ENCODE data around the gene ZNF614. TPM values are rescaled to one million over a fixed set of nuclear protein-coding genes. Genes with fewer than 3 reads are reported as not detected.

ZNF614 gene
- total RNA-seq, 1 experiment from 2014 or later: 3.6 TPM

GRCh38 chr19:52010674-52011073, 17.5 kb downstream of the ZNF614 start:
- DNase-seq (ENCODE audit: low read depth, low spot score) (no peak), ATAC-seq (no peak)
- CTCF ChIA-PET: no interaction called here
- no TSS peak for BruUV-seq (replicated peaks)
- no peak overlapping the region for H3K4me2 ChIP-seq (ENCODE audit: low read length)
- H3K4me3 ChIP-seq (replicated peaks in 1 of 2; ENCODE audit: low read depth in 1 of 2, low read length in 2 of 2): no peak overlapping the region
- no peaks in the 10 kb centered on the region for H4K20me1 ChIP-seq (ENCODE audit: insufficient read depth)
- no peak overlapping the region for H3K27ac ChIP-seq (ENCODE audit: low read depth, low read length)
- no peak overlapping the region for H2AFZ ChIP-seq (ENCODE audit: low read depth, low read length, poor library complexity, severe bottlenecking)
- POLR2A ChIA-PET: no interaction called here
- H3K4me1 ChIP-seq (ENCODE audit: control insufficient read depth in 1 of 2, insufficient read depth in 2 of 2, low read length in 2 of 2): no peaks in the 10 kb centered on the region
- H3K9me3 ChIP-seq (ENCODE audit: control insufficient read depth in 1 of 2, insufficient read depth in 1 of 2, low read depth in 1 of 2, low read length in 2 of 2): peaks cover 22 to 25% of the 10 kb centered on the region in 2 experiments; a peak in 3 of 4 replicates
- RAD21 ChIA-PET (ENCODE audit: low non-redundant PET in 1 of 2, low total read pairs in 2 of 2, uncharacterized antibody in 2 of 2, unreplicated experiment in 2 of 2): no interaction called here
- no peaks in the 10 kb centered on the region for H3K79me2 ChIP-seq (ENCODE audit: insufficient read depth, low read length)
- no peak overlapping the region for H3K9ac ChIP-seq (ENCODE audit: low read length)
- TF ChIP-seq, protein P1, sequence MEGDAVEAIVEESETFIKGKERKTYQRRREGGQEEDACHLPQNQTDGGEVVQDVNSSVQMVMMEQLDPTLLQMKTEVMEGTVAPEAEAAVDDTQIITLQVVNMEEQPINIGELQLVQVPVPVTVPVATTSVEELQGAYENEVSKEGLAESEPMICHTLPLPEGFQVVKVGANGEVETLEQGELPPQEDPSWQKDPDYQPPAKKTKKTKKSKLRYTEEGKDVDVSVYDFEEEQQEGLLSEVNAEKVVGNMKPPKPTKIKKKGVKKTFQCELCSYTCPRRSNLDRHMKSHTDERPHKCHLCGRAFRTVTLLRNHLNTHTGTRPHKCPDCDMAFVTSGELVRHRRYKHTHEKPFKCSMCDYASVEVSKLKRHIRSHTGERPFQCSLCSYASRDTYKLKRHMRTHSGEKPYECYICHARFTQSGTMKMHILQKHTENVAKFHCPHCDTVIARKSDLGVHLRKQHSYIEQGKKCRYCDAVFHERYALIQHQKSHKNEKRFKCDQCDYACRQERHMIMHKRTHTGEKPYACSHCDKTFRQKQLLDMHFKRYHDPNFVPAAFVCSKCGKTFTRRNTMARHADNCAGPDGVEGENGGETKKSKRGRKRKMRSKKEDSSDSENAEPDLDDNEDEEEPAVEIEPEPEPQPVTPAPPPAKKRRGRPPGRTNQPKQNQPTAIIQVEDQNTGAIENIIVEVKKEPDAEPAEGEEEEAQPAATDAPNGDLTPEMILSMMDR (IDR thresholded peaks at IDR 0.05 in 2 of 3, conservative IDR thresholded peaks at IDR 0.05 in 1 of 3; ENCODE audit: borderline replicate concordance in 1 of 3, insufficient read depth in 1 of 3, low read depth in 2 of 3, low read length in 2 of 3): no peak
- TF ChIP-seq MAX (IDR thresholded peaks at IDR 0.05): no peak
- TF ChIP-seq RAD21 (IDR thresholded peaks at IDR 0.05; ENCODE audit: low read depth): no peak
- TF ChIP-seq FOSL1 (IDR thresholded peaks at IDR 0.05; ENCODE audit: low read depth): no peak
- TF ChIP-seq EZH2phosphoT487 (IDR thresholded peaks at IDR 0.05; ENCODE audit: borderline replicate concordance): no peak
- TF ChIP-seq SRF (IDR thresholded peaks at IDR 0.05; ENCODE audit: low read depth): no peak
- TF ChIP-seq POLR2AphosphoS5 (IDR thresholded peaks at IDR 0.05; ENCODE audit: low read depth, low read length): no peak
- TF ChIP-seq CBX3 (IDR thresholded peaks at IDR 0.05; ENCODE audit: low read depth): no peak
- TF ChIP-seq JUND (IDR thresholded peaks at IDR 0.05): no peak
- TF ChIP-seq YY1 (IDR thresholded peaks at IDR 0.05; ENCODE audit: extremely low read depth, insufficient replicate concordance, low read depth, low read length): no peak
- no peak for TF ChIP-seq ELF1 (IDR thresholded peaks at IDR 0.05; ENCODE audit: borderline replicate concordance, low read depth)
- TF ChIP-seq, protein P2, sequence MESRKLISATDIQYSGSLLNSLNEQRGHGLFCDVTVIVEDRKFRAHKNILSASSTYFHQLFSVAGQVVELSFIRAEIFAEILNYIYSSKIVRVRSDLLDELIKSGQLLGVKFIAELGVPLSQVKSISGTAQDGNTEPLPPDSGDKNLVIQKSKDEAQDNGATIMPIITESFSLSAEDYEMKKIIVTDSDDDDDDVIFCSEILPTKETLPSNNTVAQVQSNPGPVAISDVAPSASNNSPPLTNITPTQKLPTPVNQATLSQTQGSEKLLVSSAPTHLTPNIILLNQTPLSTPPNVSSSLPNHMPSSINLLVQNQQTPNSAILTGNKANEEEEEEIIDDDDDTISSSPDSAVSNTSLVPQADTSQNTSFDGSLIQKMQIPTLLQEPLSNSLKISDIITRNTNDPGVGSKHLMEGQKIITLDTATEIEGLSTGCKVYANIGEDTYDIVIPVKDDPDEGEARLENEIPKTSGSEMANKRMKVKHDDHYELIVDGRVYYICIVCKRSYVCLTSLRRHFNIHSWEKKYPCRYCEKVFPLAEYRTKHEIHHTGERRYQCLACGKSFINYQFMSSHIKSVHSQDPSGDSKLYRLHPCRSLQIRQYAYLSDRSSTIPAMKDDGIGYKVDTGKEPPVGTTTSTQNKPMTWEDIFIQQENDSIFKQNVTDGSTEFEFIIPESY (IDR thresholded peaks at IDR 0.05; ENCODE audit: extremely low read depth, insufficient replicate concordance, low read length): no peak
- no peak for TF ChIP-seq POLR2A (IDR thresholded peaks at IDR 0.05; ENCODE audit: borderline replicate concordance, extremely low read depth, insufficient read depth, insufficient read length)
- no peak for TF ChIP-seq SIN3A (IDR thresholded peaks at IDR 0.05; ENCODE audit: low read depth)
- TF ChIP-seq ZFX (IDR thresholded peaks at IDR 0.05): no peak
- TF ChIP-seq REST (IDR thresholded peaks at IDR 0.05; ENCODE audit: low read depth): no peak
- TF ChIP-seq CEBPB (IDR thresholded peaks at IDR 0.05; ENCODE audit: low read depth): no peak
- no peak for TF ChIP-seq ZNF274 (IDR thresholded peaks at IDR 0.05; ENCODE audit: low read depth, low read length)
- no peak for TF ChIP-seq EZH2 (IDR thresholded peaks at IDR 0.05)
- intact Hi-C loops (cut with micrococcal nuclease): no loop called here
- no peaks in the 10 kb centered on the region for H3K36me3 ChIP-seq (ENCODE audit: control insufficient read depth in 1 of 2, insufficient read depth in 2 of 2, low read length in 2 of 2)
- H3K27me3 ChIP-seq (ENCODE audit: insufficient read depth, low read length): no peaks in the 10 kb centered on the region
- H3K9me2 ChIP-seq (ENCODE audit: insufficient read depth): no peaks in the 10 kb centered on the region

Measured in HCT116 (cell line).